D721Med (cell line): ENCODE data around the gene ZNF575.
"Not testable (repeated sequence)": the region's sequence is repeated elsewhere in the genome, so short reads cannot be mapped to it uniquely, and the experiment has no call there.

Source experiments
- DNase-seq: peaks from one replicate; pipeline ENCODE4 v3.0.0; 2011; ENCODE audit warnings: low spot score; ENCODE audit not compliant: insufficient read length
- FAIRE-seq: peaks from 2 replicates; lab custom pipeline; 2011; peaks lifted over from hg19 to GRCh38; lab: Jason Lieb, UNC
- TF ChIP-seq, protein P1 (sequence below): IDR thresholded peaks from 2 replicates; pipeline ENCODE4 v1.5.1; 2012; ENCODE audit warnings: mild to moderate bottlenecking, control low read depth; ENCODE audit not compliant: insufficient read depth; ENCODE audit errors: missing control alignments

Gene ZNF575

DNA sequence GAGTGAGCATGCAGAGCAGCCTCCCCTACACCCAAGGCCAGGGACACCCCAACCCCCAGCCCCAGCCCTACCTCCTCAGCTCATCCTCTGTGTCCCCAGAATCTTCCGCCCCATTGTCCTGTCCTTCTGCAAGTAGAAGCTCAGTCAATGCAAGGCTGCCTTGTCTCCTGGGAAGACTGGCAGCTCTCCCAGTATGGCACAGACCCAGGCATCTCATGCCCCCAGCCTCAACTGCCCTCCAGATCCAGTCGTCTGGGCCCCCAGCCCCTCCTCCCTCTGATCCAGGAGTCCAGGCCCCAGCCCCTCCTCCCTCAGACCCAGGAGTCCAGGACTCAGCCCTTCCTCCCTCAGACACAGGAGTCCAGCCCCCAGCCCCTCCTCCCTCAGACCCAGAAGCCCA lies 13.0 kb downstream of the ZNF575 start:
- FAIRE-seq (no peak), DNase-seq (no peak)
- TF ChIP-seq, protein P1, sequence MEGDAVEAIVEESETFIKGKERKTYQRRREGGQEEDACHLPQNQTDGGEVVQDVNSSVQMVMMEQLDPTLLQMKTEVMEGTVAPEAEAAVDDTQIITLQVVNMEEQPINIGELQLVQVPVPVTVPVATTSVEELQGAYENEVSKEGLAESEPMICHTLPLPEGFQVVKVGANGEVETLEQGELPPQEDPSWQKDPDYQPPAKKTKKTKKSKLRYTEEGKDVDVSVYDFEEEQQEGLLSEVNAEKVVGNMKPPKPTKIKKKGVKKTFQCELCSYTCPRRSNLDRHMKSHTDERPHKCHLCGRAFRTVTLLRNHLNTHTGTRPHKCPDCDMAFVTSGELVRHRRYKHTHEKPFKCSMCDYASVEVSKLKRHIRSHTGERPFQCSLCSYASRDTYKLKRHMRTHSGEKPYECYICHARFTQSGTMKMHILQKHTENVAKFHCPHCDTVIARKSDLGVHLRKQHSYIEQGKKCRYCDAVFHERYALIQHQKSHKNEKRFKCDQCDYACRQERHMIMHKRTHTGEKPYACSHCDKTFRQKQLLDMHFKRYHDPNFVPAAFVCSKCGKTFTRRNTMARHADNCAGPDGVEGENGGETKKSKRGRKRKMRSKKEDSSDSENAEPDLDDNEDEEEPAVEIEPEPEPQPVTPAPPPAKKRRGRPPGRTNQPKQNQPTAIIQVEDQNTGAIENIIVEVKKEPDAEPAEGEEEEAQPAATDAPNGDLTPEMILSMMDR = no peak

DNA sequence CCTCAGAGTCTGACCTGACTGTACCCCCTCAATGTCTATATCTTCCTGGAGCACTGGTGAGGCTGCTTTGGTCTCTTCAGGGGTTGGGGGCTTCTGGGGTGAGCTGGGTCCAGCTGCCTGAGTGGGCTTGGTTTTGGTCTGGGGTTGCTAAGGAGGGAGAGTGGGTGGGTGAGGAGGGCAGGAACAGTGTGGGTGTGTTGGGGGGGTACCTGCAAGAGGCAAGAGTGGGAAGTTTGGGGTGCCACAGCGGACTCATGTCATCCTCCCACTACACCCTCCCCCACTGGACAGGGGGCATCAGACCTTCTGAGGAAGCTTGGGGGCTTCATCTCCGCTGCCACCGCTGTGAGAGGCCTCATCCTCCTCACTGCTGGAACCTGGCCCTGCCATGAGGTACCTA lies 13.6 kb downstream of the ZNF575 start:
- TF ChIP-seq, protein P1 = no peak
- FAIRE-seq (no peak), DNase-seq (no peak)

DNA sequence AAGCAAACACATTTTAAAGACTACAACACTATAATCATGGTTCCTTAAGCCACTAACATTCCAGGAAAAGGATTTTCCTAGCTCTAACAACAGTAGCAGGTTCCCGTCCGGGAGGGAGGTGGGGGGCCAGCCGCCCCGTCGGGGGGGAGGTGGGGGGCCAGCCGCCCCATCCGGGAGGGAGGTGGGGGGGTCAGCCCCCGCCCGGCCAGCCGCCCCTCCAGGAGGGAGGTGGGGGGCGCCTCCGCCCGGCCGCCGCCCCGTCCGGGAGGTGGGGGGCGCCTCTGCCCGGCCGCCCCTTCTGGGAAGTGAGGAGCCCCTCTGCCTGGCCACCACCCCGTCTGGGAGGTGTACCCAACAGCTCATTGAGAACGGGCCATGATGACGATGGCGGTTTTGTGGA lies 14.9 kb downstream of the ZNF575 start:
- FAIRE-seq = not testable (repeated sequence)

DNA sequence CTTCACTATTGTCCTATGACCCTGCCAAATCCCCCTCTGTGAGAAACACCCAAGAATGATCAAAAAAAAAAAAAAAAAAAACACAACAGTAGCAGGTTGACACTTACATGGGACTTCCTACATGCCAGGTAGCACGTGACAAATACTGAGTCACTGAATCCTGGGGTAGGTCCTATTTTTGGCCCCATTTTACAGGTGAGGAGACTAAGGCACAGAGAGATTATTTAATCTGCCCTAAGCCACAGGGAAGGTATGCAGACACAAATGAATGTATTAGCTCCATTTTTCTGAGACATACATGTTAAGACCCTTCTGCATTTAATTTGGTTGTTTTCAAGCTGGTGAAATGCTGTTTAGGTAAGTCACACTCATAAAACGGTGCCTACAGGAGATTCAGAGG lies 15.7 kb downstream of the ZNF575 start:
- TF ChIP-seq, protein P1 = no peak

More for the DNA sequence above, 14.9 kb downstream of the ZNF575 start:
- DNase-seq = not testable (repeated sequence)

DNA sequence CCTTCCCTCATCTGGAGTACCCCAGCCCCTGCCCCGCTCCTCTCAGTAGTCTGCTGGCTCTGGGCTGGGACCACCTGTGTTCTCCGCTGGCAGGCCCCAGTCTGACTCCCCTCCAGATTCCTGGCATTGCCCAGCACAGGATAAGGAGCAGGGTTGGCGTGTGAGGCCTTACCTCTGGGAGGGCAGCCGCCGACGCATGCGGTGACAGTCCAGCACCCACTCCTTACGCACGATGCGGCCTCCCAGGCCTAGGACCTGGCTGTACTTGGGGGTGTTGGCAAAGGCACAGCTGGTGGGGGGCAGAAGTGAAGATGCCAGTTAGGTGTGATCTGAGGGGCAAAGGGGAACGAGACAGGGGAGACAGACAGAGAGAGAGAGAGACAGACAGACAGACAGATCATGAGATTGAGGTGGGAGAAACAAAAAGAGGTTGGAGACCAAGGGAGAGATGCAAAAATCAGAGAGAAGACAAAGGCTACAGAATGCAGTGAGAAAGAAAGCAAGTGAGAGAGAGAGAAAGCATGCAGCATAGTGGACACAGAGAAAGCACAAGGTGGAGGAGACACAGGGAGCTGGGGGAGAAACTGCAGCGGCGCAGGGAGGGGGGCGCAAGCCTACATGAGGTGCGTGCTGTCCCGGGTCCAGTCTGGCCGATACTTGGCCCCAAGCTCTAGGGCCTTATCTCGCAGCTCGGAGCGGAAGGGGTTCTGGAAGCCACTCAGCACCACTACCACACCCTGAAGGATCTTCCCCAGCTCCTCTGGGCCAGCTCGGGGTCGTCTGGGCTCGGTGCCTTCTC lies 18.6 kb downstream of the ZNF575 start:
- FAIRE-seq = no peak
- DNase-seq = no peak
- TF ChIP-seq, protein P1 = no peak

More for the DNA sequence above, 15.7 kb downstream of the ZNF575 start:
- FAIRE-seq = no peak
- no peak for DNase-seq

DNA sequence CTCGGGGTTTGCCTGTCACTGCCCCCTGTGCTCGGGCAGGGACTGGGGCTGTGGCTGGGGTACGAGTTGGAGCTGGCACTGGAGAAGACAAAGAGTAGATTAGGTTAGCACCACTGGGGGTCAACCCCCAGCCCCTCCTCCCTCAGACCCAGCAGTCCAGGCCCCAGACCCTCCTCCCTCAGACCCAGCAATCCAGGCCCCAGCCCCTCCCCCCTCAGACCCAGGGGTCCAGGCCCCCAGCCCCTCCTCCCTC lies 19.1 kb downstream of the ZNF575 start:
- TF ChIP-seq, protein P1 = no peak
- DNase-seq = no peak
- no peak for FAIRE-seq

DNA sequence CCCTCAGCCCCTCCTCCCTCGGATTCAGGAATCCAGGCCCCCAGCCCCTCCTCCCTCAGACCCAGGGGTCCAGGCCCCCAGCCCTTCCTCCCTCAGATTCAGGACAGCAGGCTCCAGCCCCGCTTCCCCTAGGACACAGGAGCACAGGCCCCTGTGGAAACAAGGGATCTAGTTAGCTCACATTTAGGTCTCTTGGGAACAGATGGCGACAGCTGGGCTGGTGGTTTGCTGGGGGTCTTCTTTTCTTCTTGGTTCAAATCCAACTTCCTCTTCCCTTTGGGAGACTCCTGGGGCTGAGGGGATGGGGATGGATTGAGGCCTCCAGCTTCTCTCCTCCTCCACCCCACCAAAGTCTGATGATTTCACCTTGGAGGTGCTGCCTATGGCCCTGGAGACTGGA lies 19.6 kb downstream of the ZNF575 start:
- FAIRE-seq (no peak), DNase-seq (no peak)
- TF ChIP-seq, protein P1 = no peak
